Measurements from ENCODE around the gene CYP24A1. TPM values are rescaled to one million over a fixed set of nuclear protein-coding genes. Genes with fewer than 3 reads are reported as not detected.

The CYP24A1 gene
- total and polyA plus RNA-seq, 2 of the 13 experiments (the other 11 are each of a cell fraction or from before 2014, with no cell fraction given) = 9.4 to 32.7 TPM

- TF ChIP-seq RXRB (CRISPR knock-in tag; IDR thresholded peaks at IDR 0.05; ENCODE audit: borderline replicate concordance) (no peak), IRF1 (CRISPR knock-in tag; IDR thresholded peaks at IDR 0.05; ENCODE audit: low read depth) (no peak), CENPT (CRISPR knock-in tag; IDR thresholded peaks at IDR 0.05; ENCODE audit: low read depth) (no peak), ZNF678 (CRISPR knock-in tag; IDR thresholded peaks at IDR 0.05) (no peak), PATZ1 (CRISPR knock-in tag; IDR thresholded peaks at IDR 0.05) (no peak), ZNF577 (CRISPR knock-in tag; IDR thresholded peaks at IDR 0.05; ENCODE audit: borderline replicate concordance, low read depth) (no peak), ZNF382 (CRISPR knock-in tag; IDR thresholded peaks at IDR 0.05; ENCODE audit: borderline replicate concordance) (no peak), HDAC6 (IDR thresholded peaks at IDR 0.05; ENCODE audit: low read depth, low read length) (no peak), ZNF446 (CRISPR knock-in tag; IDR thresholded peaks at IDR 0.05) (no peak), ZNF432 (CRISPR knock-in tag; IDR thresholded peaks at IDR 0.05; ENCODE audit: borderline replicate concordance) (no peak), FIP1L1 (IDR thresholded peaks at IDR 0.05; ENCODE audit: borderline replicate concordance, insufficient read depth, low read depth, low read length) (no peak), ZNF17 (CRISPR knock-in tag; IDR thresholded peaks at IDR 0.05) (no peak), ONECUT2 (CRISPR knock-in tag; IDR thresholded peaks at IDR 0.05) (no peak), MYPOP (CRISPR knock-in tag; IDR thresholded peaks at IDR 0.05) (no peak), BCL3 (CRISPR knock-in tag; IDR thresholded peaks at IDR 0.05) (no peak), POLR2AphosphoS2 (IDR thresholded peaks at IDR 0.05; ENCODE audit: low read depth, low read length) (no peak), ZNF513 (CRISPR knock-in tag; conservative IDR thresholded peaks at IDR 0.05) (0 out of 2 replicates have a peak, but pooled peaks have one; percentile 14), TAF1 (CRISPR knock-in tag; IDR thresholded peaks at IDR 0.05) (no peak), TOPORS (CRISPR knock-in tag; IDR thresholded peaks at IDR 0.05) (no peak), FOXP4 (CRISPR knock-in tag; IDR thresholded peaks at IDR 0.05) (no peak)
Measured at GRCh38 chr20:54209216-54209813, 35.5 kb upstream of the CYP24A1 start (continued).
